BE2C (cell line): Measurements from ENCODE around the gene TERT.

Source experiments
- DNase-seq: peaks from one replicate; pipeline ENCODE4 v3.0.0-alpha.2; 2020
- H3K27me3 ChIP-seq: fragments of 250-450 bp; sonication (Bioruptor Pico); 2 replicates; pipeline ENCODE4 v1.5.1; 2020; ENCODE audit warnings: mild to moderate bottlenecking
- H3K36me3 ChIP-seq: fragments of 250-450 bp; sonication (Bioruptor Pico); 2 replicates; pipeline ENCODE4 v1.5.1; 2020; ENCODE audit warnings: mild to moderate bottlenecking
- H3K4me1 ChIP-seq: fragments of 250-450 bp; sonication (Bioruptor Pico); 2 replicates; pipeline ENCODE4 v1.5.1; 2020
- H3K4me3 ChIP-seq: 2 replicates; pipeline ENCODE4 v1.5.1; 2011; ENCODE audit warnings: low read depth, low read length
- H3K9me3 ChIP-seq: fragments of 250-450 bp; sonication (Bioruptor Pico); 2 replicates; pipeline ENCODE4 v1.5.1; 2020
- CTCF ChIP-seq: IDR thresholded peaks from 2 replicates; pipeline ENCODE4 v1.5.1; 2012; ENCODE audit warnings: mild to moderate bottlenecking, low read depth, low read length

TERT gene

DNA sequence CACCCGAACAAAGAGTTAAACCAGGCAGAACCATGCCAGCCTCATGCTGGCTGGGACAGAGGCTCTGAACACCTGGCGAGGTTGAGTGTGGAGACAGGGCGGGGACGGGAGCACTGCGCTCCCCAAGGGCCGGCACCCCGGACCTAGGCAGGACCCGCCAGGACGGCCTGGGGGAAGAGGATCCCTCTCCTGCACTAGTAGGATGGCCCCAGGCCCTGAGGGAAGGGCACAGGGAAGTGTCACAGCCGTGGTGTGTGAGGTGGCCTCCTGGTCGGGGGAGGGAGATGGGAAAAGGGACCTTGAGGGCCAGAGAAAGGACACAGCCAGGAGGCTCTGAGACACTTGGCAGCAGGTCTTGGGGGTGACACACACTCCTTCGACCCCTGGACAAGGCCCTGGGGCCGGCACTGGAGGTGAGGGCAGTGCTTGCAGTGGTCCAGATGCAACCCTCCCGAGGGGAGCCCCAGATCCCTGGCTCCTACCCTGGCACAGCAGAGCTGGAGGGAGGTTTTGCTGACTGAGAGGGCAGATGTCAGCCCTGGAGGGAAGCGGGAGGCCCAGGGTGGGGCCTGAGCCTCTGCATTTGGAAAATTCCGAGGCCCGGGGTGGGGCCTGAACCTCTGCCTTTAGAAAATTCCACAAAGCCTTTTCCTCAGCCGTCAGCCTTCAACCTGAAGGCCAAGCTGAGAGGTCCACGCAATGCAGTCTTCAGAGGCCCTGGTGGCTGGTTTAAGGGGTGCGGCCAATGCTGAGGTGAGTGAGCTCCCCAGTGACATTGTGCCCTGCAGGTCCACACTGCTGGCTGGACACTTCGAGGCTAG, 24.8 kb upstream of the TERT start:
- Histone ChIP-seq H3K4me3 (no peak overlapping the region), H3K9me3 (no peaks in the 10 kb centered on the region), H3K27me3 (no peaks in the 10 kb centered on the region), H3K4me1 (no peaks in the 10 kb centered on the region), H3K36me3 (peaks cover 47% of the 10 kb centered on the region)
- no peak for TF ChIP-seq CTCF
- DNase-seq: no peak

GRCh38 chr5:1318659-1319251, 23.9 kb upstream of the TERT start:
- Histone ChIP-seq H3K4me3 (no peak overlapping the region), H3K27me3 (no peaks in the 10 kb centered on the region), H3K4me1 (no peaks in the 10 kb centered on the region), H3K36me3 (peaks cover 38% of the 10 kb centered on the region), H3K9me3 (no peaks in the 10 kb centered on the region)
- no peak for TF ChIP-seq CTCF
- DNase-seq: no peak

DNA sequence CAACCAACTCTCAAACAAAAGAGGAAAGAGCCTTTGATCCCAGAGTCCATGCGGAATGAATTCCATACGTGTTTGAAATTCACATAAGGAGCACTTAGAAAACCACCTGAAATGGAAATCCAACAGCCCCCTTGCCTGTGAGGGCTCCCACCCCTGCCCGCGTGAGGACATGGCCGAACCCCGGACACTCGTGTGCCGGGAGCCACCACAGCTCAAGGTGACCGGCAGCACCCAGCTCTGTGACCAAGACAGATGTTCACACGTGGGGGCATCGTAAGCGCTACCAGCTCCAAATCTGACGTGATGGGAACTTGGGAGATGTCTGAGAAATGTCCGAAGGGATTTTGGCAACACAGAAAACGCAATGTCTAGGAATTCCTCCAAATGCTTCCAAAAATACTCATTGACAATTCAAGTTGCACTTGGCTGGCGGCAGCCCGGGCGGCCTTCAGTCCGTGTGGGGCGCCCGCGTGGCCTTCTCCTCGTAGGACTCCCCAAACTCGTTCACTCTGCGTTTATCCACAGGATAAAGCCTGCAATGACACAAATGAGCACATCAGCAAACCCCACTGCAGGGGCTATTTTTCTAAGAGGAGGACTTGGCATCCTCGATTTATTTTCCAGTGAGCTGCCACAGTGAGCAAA, 23.2 kb upstream of the TERT start:
- Histone ChIP-seq H3K4me1 (no peaks in the 10 kb centered on the region), H3K27me3 (no peaks in the 10 kb centered on the region), H3K9me3 (no peaks in the 10 kb centered on the region), H3K4me3 (no peak overlapping the region), H3K36me3 (peaks cover 33% of the 10 kb centered on the region)
- DNase-seq: no peak
- no peak for TF ChIP-seq CTCF

DNA sequence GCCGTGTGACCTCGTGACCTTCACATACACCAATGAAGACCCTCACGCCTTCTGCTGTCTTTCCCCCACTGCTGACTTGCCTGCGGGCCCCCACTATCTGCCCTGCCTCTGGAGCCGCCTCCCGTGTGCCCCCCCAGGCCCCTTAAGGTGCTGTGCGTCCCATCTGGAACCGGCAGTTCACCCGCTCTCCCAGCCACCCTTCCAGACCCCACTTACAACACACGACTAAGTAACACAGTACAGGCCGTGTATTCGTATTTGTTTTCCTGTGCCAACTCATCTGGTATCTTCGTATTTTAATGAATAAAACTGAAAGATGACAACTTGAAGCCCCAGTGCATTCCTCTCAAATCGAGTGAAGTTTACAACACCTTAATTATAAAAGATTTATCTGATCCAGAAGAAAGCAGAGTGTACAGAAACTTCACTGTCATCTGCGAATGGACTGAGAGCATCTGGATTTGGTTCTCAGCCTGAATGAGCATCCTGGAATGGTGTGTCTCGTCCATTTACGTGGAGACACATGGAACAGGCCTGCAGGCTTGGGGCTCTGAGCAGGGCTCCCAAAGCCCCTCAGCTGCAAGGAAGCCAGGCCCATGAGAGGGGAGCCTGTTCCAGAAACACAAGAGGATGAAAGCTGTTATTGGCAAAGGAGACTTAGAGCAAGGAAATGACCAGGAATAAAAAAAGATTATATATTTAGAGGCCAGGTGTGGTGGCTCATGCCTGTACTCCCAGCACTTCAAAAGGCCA, 21.9 kb upstream of the TERT start:
- Histone ChIP-seq H3K4me3 (no peak overlapping the region), H3K9me3 (no peaks in the 10 kb centered on the region), H3K27me3 (no peaks in the 10 kb centered on the region), H3K4me1 (no peaks in the 10 kb centered on the region), H3K36me3 (peaks cover 31% of the 10 kb centered on the region)
- DNase-seq: no peak
- no peak for TF ChIP-seq CTCF

- H3K4me3 ChIP-seq: no peak overlapping the region
- no peaks in the 10 kb centered on the region for H3K4me1 ChIP-seq
- TF ChIP-seq CTCF: no peak
- DNase-seq: no peak
- no peaks in the 10 kb centered on the region for H3K27me3 ChIP-seq
- peaks cover 24% of the 10 kb centered on the region for H3K36me3 ChIP-seq
- H3K9me3 ChIP-seq: no peaks in the 10 kb centered on the region
Measured at GRCh38 chr5:1315709-1316587, 21.1 kb upstream of the TERT start.
